Fibroblast of villous mesenchyme (primary cell): Measurements from ENCODE around the gene KIFC1. TPM values are rescaled to one million over a fixed set of nuclear protein-coding genes. Genes with fewer than 3 reads are reported as not detected.
A peak's percentile ranks its signal among the peaks of the same experiment; 100 is the strongest.
"Not testable (repeated sequence)": the region's sequence is repeated elsewhere in the genome, so short reads cannot be mapped to it uniquely, and the experiment has no call there.

Source experiments
- DNase-seq: peaks from one replicate; pipeline ENCODE4 v3.0.0-alpha.2; 2010; ENCODE audit warnings: low read depth
- H3K4me3 ChIP-seq: 2 replicates; pipeline ENCODE4 v1.5.1; 2011; ENCODE audit warnings: low read depth, mild to moderate bottlenecking, low read length
- total RNA-seq: library from RNA; depleted of rRNA; stranded (reverse); fragments of >200 nt; gene quantifications from 2 replicates; pipeline ENCODE4 v1.2.3, GENCODE V29; 2012
- TF ChIP-seq, protein P1 (sequence below): IDR thresholded peaks from 2 replicates; pipeline ENCODE4 v1.5.1; 2012; ENCODE audit warnings: low read depth, mild to moderate bottlenecking, low read length; ENCODE audit not compliant: insufficient read depth

KIFC1 gene
- total RNA-seq, 1 donor, result 34.5 TPM

DNA sequence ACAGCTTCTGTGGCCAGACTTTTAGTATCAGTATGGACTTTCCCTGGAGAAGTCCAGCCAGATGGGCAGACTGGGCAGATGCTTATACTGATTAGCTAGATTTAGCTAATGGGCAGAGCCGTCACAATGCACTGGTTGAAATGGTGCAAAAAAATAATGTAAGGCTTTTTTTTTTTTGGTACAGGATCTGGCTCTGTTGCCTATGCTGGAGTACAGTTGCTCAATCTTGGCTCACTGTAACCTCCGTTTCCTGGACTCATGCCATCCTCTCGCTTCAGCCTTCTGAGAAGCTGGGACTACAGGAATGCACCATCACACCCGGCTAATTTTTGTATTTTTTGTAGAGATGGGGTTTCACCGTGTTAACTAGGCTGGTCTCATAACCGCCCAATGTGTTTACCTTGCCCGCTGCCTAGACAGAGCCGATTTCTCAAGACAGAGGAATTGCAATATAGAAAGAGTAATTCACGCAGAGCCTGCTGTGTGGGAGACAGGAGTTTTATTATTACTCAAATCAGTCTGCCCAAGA is 16.4 kb upstream of the KIFC1 start:
- TF ChIP-seq, protein P1, sequence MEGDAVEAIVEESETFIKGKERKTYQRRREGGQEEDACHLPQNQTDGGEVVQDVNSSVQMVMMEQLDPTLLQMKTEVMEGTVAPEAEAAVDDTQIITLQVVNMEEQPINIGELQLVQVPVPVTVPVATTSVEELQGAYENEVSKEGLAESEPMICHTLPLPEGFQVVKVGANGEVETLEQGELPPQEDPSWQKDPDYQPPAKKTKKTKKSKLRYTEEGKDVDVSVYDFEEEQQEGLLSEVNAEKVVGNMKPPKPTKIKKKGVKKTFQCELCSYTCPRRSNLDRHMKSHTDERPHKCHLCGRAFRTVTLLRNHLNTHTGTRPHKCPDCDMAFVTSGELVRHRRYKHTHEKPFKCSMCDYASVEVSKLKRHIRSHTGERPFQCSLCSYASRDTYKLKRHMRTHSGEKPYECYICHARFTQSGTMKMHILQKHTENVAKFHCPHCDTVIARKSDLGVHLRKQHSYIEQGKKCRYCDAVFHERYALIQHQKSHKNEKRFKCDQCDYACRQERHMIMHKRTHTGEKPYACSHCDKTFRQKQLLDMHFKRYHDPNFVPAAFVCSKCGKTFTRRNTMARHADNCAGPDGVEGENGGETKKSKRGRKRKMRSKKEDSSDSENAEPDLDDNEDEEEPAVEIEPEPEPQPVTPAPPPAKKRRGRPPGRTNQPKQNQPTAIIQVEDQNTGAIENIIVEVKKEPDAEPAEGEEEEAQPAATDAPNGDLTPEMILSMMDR, result no peak
- peak overlapping the region; percentile 9 for H3K4me3 ChIP-seq
- peak; percentile 93 for DNase-seq

DNA sequence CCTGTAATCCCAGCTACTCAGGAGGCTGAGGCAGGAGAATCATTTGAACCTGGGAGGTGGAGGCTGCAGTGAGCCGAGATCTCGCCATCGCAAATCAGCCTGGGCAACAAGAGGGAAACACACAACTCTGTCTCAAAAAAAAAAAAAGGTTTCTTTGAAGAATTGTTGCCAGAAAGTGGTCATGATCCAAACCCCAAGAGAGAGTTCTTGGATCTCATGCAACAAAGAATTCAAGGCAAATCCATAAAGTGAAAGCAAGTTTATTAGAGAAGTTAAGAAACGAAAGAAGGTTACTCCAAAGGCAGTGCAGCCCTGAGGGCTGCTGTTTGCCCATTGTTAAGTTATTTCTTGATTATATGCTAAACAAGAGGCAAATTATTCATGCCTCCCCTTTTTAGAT is 14.5 kb upstream of the KIFC1 start:
- DNase-seq, result no peak
- TF ChIP-seq, protein P1, result no peak
- H3K4me3 ChIP-seq, result no peak overlapping the region

DNA sequence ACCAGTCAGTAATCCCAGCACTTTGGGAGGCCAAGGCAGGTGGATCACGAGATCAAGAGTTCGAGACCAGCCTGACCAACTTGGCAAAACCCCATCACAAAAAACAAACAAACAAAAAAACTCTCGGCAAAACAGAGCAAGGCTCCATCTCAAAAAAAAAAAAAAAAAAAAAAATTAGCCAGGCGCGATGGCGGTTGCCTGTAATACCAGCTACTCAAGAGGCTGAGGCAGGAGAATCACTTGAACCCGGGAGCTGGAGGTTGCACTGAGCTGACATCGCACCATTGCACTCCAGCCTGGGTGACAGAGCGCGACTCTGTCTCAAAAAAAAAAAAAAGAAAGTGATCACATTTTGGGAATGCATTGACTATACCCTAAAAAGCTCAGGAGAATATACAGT is 12.4 kb upstream of the KIFC1 start:
- not testable (repeated sequence) for H3K4me3 ChIP-seq, DNase-seq

DNA sequence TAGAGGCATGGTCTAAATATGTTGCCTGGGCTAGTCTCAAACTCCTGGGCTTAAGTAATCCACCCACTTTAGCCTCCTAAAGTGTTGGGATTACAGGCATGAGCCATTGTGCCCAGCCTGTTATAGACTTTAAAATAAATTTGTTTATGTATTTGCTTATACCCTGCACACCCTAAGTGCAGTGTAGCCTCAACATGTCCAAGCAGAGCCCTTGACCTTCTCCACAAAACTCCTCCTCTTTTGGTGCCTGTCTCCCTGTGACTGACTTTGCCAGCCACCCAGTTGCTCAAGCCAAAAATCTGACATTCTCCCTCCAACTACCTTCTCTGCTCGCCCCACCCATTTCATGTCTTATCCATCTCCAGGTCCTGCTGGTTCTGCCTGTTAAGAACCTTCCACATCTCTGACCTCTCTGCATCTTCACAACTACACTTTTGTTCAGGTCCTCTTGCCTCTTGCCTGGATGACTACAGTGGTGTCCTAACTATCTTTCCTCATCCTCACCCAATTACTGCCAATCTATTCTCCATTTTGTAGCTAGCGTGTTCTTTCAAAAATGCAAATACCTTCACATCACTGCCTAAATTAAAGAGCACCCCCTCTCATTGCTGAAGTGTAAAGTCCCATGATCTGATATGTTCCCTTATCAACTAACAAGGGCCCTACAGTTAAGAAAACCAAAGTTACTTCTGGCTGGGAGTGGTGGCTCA is 11.2 kb upstream of the KIFC1 start:
- TF ChIP-seq, protein P1, result no peak
- no peak overlapping the region for H3K4me3 ChIP-seq
- no peak for DNase-seq

DNA sequence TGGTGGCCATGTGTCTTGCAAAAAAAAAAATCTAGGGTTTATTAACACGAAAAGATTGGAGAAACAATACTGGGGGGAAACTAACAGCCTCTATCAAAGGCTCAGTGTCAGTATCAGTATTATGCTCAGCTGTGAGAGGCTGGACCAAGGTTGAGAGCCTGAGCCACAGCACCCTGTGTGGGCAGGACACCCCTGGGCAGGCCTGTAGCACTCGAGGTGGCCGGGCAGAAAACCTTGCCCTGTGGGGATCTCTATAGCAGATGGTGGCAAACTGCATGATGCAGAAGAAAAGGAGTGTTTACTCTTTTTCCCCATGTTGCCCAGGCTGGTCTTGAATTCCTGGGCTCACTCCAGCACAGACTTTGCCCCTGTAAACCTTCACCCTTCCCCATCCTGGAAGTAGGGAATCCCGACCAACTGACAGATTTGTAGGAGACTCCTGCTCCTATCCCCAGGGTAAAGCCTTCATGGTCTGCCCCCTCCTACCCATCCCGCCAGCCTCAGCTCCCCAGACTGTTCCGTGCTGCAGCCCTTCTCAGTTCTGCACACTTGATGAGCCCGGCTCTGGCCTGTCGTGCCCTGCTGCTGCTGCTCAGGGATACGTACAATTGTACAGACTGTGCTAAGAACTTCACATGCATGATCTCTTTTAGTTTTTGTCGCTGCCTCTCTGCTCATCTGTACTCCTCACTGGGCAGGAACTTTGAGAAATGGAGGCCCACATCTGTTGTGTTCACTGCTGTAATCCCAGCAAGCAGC is 8.0 kb upstream of the KIFC1 start:
- H3K4me3 ChIP-seq, result no peak overlapping the region
- DNase-seq, result no peak
- TF ChIP-seq, protein P1, result no peak

DNA sequence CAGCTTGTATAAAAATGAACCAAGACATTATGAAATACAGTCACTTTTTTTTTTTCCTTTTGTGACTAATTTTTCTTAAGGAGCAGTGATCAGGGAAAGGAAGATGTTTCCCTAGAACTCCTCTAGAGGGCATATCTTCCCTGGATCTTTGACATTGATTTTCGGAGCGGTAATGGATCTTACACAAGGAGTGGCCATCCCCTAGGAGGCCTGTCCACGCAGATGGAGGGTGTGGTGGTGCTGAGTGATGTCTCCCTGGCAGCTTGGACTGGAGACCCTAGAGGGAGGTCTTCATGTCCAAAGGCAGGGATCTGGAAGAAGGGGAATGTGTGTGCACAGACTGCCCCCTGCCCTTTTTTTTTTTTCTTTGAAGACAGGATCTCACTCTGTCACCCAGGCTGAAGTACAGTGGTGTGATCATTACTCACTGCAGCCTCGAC is 7.0 kb upstream of the KIFC1 start:
- H3K4me3 ChIP-seq, result no peak overlapping the region
- TF ChIP-seq, protein P1, result peak; percentile 63
- DNase-seq, result peak; percentile 78

DNA sequence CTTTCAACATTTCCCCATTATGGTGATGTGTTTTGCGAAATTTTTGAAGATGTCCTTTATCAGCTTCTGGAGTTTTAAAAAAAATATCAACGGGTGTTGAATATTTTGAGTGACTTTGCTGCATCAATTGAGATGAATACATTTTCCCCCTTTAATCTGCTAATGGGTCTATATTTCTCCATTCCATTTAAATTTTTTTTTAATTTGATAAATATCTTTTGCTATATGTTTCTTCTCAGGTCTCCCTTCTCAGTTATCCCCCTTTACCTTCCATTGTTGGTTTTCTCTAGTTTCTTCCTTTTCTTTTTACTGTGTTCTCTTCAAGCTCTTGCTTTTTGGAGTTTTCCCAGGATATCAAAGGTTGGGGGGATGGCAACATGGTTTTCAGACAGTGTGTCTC is 1.4 kb upstream of the KIFC1 start:
- no peak for DNase-seq

More for the DNA sequence above, 1.4 kb upstream of the KIFC1 start:
- TF ChIP-seq, protein P1, result no peak
- no peak overlapping the region for H3K4me3 ChIP-seq
